Neural cell (in vitro differentiated cells): ENCODE results near the gene ZSWIM6.

Experiments
- CTCF ChIP-seq: fragments of 450-650 bp; IDR thresholded peaks from 2 replicates; pipeline ENCODE4 v1.5.1; 2014; ENCODE audit warnings: antibody characterized with exemption, mild to moderate bottlenecking, moderate library complexity; ENCODE audit not compliant: poor library complexity, severe bottlenecking
- EP300 ChIP-seq: fragments of 450-650 bp; conservative IDR thresholded peaks from 2 replicates; pipeline ENCODE4 v1.6.1; 2014; ENCODE audit warnings: antibody characterized with exemption, mild to moderate bottlenecking, moderate library complexity; ENCODE audit not compliant: poor library complexity, severe bottlenecking
- EZH2 ChIP-seq: fragments of 200-600, 300-800 bp; shearing (Covaris generic), sonication (generic); IDR thresholded peaks from 2 replicates; pipeline ENCODE4 v1.6.1; 2014; ENCODE audit warnings: antibody characterized with exemption, low read length, borderline replicate concordance, mild to moderate bottlenecking; ENCODE audit not compliant: insufficient read depth, poor library complexity, severe bottlenecking
- POLR2AphosphoS5 ChIP-seq: IDR thresholded peaks from 2 replicates; pipeline ENCODE4 v1.6.1; 2012
- RAD21 ChIP-seq: fragments of 450-650 bp; conservative IDR thresholded peaks from 2 replicates; pipeline ENCODE4 v1.6.1; 2014; ENCODE audit warnings: antibody characterized with exemption, mild to moderate bottlenecking, moderate library complexity
- REST ChIP-seq: IDR thresholded peaks from 2 replicates; pipeline ENCODE4 v1.6.1; 2012; ENCODE audit warnings: borderline replicate concordance
- SMC3 ChIP-seq: fragments of 450-650 bp; conservative IDR thresholded peaks from 2 replicates; pipeline ENCODE4 v1.6.1; 2014; ENCODE audit warnings: antibody characterized with exemption, mild to moderate bottlenecking, moderate library complexity; ENCODE audit not compliant: poor library complexity

- no peak for TF ChIP-seq CTCF
- TF ChIP-seq EP300, result no peak
- TF ChIP-seq REST, result no peak
- TF ChIP-seq SMC3, result no peak
- no peak for TF ChIP-seq POLR2AphosphoS5
- TF ChIP-seq EZH2, result no peak
- TF ChIP-seq RAD21, result no peak
Measured at GRCh38 chr5:61425918-61426317, 93.9 kb downstream of the ZSWIM6 start.
